Upper lobe of right lung (tissue), 1 donor: ENCODE results near the gene PARL. TPM values are rescaled to one million over a fixed set of nuclear protein-coding genes. Genes with fewer than 3 reads are reported as not detected.

Experiments used
- ATAC-seq: fragments of 200-7000 bp; cut with Tn5 transposase; one replicate; pipeline ENCODE4 v1.9.1; 2020; ENCODE audit warnings: mild to moderate bottlenecking, moderate library complexity
- DNase-seq: peaks from one replicate; pipeline ENCODE4 v3.0.0-alpha.2; 2020
- H3K27ac ChIP-seq: fragments of 200-600 bp; one replicate; pipeline ENCODE4 v1.8.0; 2022
- H3K27me3 ChIP-seq: fragments of 200-600 bp; one replicate; pipeline ENCODE4 v1.8.0; 2022; ENCODE audit warnings: mild to moderate bottlenecking
- H3K36me3 ChIP-seq: fragments of 200-600 bp; one replicate; pipeline ENCODE4 v1.8.0; 2022
- H3K4me1 ChIP-seq: fragments of 200-600 bp; one replicate; pipeline ENCODE4 v1.8.0; 2022
- H3K4me3 ChIP-seq: fragments of 200-600 bp; one replicate; pipeline ENCODE4 v1.8.0; 2022; ENCODE audit warnings: mild to moderate bottlenecking
- H3K9me3 ChIP-seq: fragments of 200-600 bp; one replicate; pipeline ENCODE4 v1.8.0; 2022
- CTCF ChIP-seq: fragments of 200-600 bp; IDR thresholded peaks from one replicate; pipeline ENCODE4 v1.8.0; 2022; ENCODE audit warnings: antibody characterized with exemption
- intact Hi-C: fragments of 100-400 bp; cut with DNase I; formaldehyde crosslinking; loops from one replicate; pipeline ENCODE4 v1.11.0; 2022
- total RNA-seq: library from RNA; stranded (reverse); fragmentation: NEBNext Ultra II Directional; extraction: Animal tissue kit (Norgen Biotek cat#: 25700); gene quantifications from one replicate; pipeline ENCODE4 v1.2.1, GENCODE V29; 2021
- donor health status: DM: no; HTN: yes; CAD: no; lungs with severe emphysema.

PARL gene
- total RNA-seq, 1 donor from 2014 or later: 44.8 TPM

DNA sequence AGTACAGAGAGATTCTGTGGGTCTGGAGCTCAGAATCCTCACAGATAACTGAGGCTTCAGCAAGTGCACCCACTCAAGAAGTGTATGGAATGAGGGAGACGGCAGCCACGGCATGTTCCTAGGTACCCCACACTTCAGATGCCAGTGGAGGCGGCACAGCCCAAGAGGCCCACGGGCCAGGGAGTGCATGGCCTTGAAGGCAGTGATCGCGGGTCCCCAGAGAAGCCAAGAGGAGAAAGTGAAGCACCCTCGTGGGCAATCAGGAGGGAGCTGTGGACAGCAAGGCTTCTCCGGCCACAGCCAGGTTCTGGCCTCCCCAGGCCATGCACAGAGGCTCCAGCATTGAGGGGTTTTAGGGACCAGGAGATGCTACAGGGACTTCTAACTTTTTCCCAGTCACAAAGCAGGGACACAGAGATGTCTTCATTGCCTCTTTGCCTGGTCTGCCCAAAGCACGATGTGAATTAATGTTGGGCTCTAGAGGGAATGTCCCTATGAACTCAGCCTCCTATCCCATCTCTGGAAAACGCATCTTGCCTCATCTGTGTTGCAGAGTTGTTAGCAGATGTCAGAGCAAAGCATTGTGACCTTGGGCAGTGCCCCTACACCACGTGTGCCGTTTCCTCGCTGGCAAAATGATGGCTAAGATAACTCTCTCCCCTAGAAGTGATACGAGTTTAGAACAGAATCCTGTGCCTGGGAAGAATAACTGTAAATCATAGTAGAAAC lies 56.7 kb downstream of the PARL start:
- no peaks in the 10 kb centered on the region for H3K27me3 ChIP-seq
- H3K27ac ChIP-seq: no peak overlapping the region
- H3K4me3 ChIP-seq: no peak overlapping the region
- peaks cover 41% of the 10 kb centered on the region for H3K36me3 ChIP-seq
- intact Hi-C loops: no loop called here
- TF ChIP-seq CTCF: no peak
- ATAC-seq: no peak
- peaks cover 16% of the 10 kb centered on the region for H3K4me1 ChIP-seq
- DNase-seq: no peak
- no peaks in the 10 kb centered on the region for H3K9me3 ChIP-seq

GRCh38 chr3:183826448-183827250 lies 58.0 kb downstream of the PARL start:
- no peak for TF ChIP-seq CTCF
- intact Hi-C loops: no loop called here
- Histone ChIP-seq H3K27ac (no peak overlapping the region), H3K9me3 (no peaks in the 10 kb centered on the region), H3K27me3 (no peaks in the 10 kb centered on the region), H3K4me3 (no peak overlapping the region), H3K4me1 (peaks cover 16% of the 10 kb centered on the region), H3K36me3 (peaks cover 29% of the 10 kb centered on the region)
- DNase-seq (no peak), ATAC-seq (no peak)

- H3K27me3 ChIP-seq: no peaks in the 10 kb centered on the region
- H3K27ac ChIP-seq: no peak within 1 kb of the TSS
- DNase-seq (peak; percentile 76), ATAC-seq (peak; percentile 73)
- TF ChIP-seq CTCF: peak; percentile 24
- intact Hi-C loops: no loop called here
- H3K4me3 ChIP-seq: peak within 1 kb of the TSS; percentile 60
- no peaks in the 10 kb centered on the region for H3K9me3 ChIP-seq
- peaks cover 16% of the 10 kb centered on the region for H3K4me1 ChIP-seq
- H3K36me3 ChIP-seq: peaks cover 21% of the 10 kb centered on the region
Measured at GRCh38 chr3:183825456-183826161, 59.1 kb downstream of the PARL start, which contains the start of gene MAP6D1. Gene MAP6D1 (minus strand): TSS chr3:183825577. CDS start chr3:183825547, 30 bp downstream.

DNA sequence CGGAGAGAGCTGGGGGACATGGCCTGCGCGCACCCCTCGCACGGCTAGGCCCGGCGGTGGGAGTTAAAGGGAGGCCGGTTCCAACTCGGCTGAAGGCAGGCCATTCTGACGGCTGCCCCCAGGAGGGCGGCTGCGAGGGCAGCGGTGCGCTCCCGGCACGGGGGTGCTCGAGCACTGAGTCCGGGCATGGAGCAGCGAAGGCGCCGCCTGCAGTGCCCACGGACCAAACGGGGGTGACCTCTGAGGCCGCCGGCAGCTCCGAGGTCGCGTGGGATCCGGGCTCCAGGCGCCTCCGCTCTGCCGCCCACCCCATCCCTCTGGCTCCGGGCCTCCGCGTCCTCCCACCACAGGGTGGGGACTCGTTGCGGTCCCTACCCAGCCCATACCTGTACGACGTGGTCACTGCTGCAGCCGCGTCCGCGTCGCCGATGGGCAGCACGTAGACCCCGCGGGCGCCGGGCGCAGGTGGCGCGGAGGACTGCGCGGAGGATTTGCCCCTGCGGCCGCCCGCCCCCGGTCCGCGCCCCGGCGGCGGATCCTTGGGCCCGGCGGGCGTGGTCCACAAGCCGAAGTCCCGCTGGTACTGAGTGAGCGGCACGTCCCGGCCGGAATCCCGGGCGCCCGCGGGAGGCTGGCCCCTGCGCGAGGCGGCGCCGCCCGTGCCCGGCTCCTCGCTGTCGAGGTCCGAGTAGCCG lies 59.8 kb downstream of the PARL start:
- H3K27ac ChIP-seq: no peak overlapping the region
- DNase-seq (no peak), ATAC-seq (peak; percentile 57)
- H3K9me3 ChIP-seq: no peaks in the 10 kb centered on the region
- peaks cover 16% of the 10 kb centered on the region for H3K4me1 ChIP-seq
- TF ChIP-seq CTCF: no peak
- peaks cover 17% of the 10 kb centered on the region for H3K36me3 ChIP-seq
- H3K4me3 ChIP-seq: peak overlapping the region; percentile 60
- H3K27me3 ChIP-seq: no peaks in the 10 kb centered on the region
- intact Hi-C loops: no loop called here

- Histone ChIP-seq H3K4me1 (peaks cover 16% of the 10 kb centered on the region), H3K36me3 (peaks cover 8% of the 10 kb centered on the region), H3K9me3 (no peaks in the 10 kb centered on the region), H3K4me3 (no peak overlapping the region), H3K27ac (no peak overlapping the region), H3K27me3 (no peaks in the 10 kb centered on the region)
- DNase-seq: no peak
- no peak for TF ChIP-seq CTCF
- no peak for ATAC-seq
- intact Hi-C loops: no loop called here
Measured at GRCh38 chr3:183823963-183824362, 60.7 kb downstream of the PARL start.
